Measurements from ENCODE around the gene CNTNAP2.

Gene CNTNAP2

DNA sequence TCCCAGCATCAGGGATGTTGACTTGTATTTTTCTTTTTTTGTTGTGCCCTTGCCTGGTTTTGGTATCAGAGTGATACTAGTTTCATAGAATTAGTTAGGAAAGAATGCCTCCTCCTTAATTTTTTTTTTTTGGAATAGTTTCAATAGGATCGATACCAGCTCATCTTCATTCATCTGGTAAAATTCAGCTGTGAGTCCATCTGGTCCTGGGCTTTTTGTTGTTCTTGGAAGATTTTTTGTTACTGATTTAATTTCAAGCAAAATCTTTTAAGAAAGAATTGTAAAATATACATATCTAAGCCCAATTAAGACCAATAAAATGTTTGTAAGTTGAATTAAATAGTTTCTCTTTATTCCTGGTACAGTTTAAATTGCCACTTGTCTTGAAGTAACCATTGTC is 1159.5 kb downstream of the CNTNAP2 start:
- H3K27ac ChIP-seq: no peak overlapping the region
- no peak for TF ChIP-seq CTCF (IDR thresholded peaks at IDR 0.05)
- DNase-seq (ENCODE audit: low spot score): no peak
- H3K4me3 ChIP-seq: no peak overlapping the region

DNA sequence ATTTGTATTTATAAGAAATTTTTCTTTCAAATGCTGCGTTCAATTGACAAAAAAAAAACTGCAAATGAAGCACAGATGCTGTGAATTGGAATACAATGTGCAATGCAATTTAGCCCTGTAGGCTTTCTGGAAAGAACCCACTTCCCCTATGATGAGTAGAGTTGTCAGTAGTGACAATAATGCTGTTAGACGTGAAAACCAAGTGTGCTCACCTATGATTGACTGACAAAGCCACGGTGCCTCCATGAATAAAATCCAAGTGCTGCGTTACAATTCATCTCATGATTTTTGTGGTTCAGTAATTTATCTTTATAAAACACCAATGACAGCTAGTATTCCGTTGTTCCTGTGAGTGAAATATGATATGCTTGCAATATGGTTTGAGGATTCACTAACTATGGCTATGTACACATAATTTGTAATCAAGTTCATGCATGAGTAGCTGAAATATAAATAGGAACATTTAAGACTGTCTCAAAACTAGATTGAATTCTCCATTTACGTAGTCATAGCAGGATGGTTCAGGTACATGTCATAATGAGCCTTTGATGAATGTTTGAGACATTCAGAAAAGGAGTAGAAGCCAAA is 1160.3 kb downstream of the CNTNAP2 start:
- no peak for TF ChIP-seq CTCF (IDR thresholded peaks at IDR 0.05)
- no peak overlapping the region for H3K27ac ChIP-seq
- H3K4me3 ChIP-seq: no peak overlapping the region
- no peak for DNase-seq (ENCODE audit: low spot score)

DNA sequence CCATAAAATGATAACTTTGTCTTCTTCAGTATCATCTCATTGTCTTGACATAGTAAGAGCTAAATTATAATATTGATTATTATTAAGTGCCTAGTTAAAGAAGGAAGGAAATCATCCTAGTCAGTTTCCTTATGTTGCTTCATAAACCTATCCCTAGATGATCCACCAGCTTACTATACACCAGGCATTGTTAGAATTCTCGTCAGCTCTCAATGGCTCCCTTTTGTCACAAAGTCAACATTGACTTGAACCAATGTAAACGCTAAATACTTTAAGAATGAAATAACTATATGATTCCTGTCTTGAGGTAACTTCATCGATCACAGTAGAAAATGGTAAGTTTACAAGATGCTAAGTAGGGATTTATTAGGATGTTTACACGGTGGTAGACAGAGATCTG is 1162.9 kb downstream of the CNTNAP2 start:
- no peak overlapping the region for H3K27ac ChIP-seq
- TF ChIP-seq CTCF (IDR thresholded peaks at IDR 0.05): no peak

GRCh38 chr7:147279964-147280374 is 1163.4 kb downstream of the CNTNAP2 start:
- Histone ChIP-seq H3K4me3 (no peak overlapping the region), H3K27ac (no peak overlapping the region)
- DNase-seq (ENCODE audit: low spot score): no peak
- TF ChIP-seq CTCF (IDR thresholded peaks at IDR 0.05): no peak

More for the DNA sequence above, 1162.9 kb downstream of the CNTNAP2 start:
- H3K4me3 ChIP-seq: no peak overlapping the region
- DNase-seq (ENCODE audit: low spot score): no peak

DNA sequence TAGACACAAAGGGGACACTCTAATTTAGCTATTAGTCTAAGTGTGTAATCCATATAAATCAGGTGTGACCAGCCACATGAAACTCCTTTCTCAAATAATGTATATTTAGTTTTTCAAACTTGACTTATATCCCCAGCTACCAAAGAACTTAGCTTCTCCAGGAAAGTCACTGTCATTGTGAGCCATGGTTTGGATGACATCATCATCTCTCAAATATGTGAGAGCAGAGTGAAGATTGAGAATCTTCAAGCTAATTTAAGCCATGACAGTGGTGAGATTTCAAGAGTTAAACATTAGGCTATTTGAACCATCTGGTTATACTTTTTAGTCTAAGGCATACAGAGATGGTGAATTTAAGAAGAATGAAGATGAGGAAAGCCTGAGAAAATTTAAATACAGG is 1165.6 kb downstream of the CNTNAP2 start:
- no peak for TF ChIP-seq CTCF (IDR thresholded peaks at IDR 0.05)
- Histone ChIP-seq H3K27ac (no peak overlapping the region), H3K4me3 (no peak overlapping the region)
- DNase-seq (ENCODE audit: low spot score): no peak

- TF ChIP-seq CTCF (IDR thresholded peaks at IDR 0.05): no peak
- Histone ChIP-seq H3K27ac (no peak overlapping the region), H3K4me3 (no peak overlapping the region)
- DNase-seq (ENCODE audit: low spot score): no peak
These were observed 1179.6 kb downstream of the CNTNAP2 start for GRCh38 chr7:147296201-147296600.

GRCh38 chr7:147296986-147297385 is 1180.4 kb downstream of the CNTNAP2 start:
- no peak for DNase-seq (ENCODE audit: low spot score)
- no peak overlapping the region for H3K27ac ChIP-seq
- TF ChIP-seq CTCF (IDR thresholded peaks at IDR 0.05): no peak
- H3K4me3 ChIP-seq: no peak overlapping the region

Measured in coronary artery (tissue), 2 donors.